Measurements from ENCODE around the gene CAPN15. TPM values are rescaled to one million over a fixed set of nuclear protein-coding genes. Genes with fewer than 3 reads are reported as not detected.

CAPN15 gene
- total RNA-seq, 1 donor from 2014 or later = 56.1 TPM

DNA sequence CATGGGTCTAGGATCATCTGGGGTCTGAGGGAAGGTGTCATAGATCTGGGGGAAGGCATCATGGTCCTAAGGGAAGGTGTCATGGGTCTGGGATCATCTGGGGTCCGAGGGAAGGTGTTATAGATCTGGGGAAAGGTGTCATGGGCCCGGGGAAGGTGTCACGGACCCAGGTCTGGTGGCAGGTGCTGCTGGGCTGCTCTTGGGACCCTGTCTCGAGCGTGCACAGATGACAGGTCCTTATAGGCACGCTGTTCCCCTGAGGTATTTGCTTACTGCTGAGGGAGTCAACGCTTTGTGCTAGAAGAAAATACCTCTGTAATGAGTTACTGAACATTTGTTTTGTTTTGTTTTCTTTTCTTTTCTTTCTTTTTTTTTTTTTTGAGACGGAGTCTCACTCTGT, 63.7 kb downstream of the CAPN15 start:
- TF ChIP-seq CTCF (IDR thresholded peaks at IDR 0.05; ENCODE audit: partially characterized antibody, unreplicated experiment) = no peak
- Mint-ChIP-seq H3K9me3 (ENCODE audit: unreplicated experiment) (peaks cover 23% of the 10 kb centered on the region), H3K4me1 (ENCODE audit: low read depth, unreplicated experiment) (peaks cover 35% of the 10 kb centered on the region), H3K27ac (ENCODE audit: unreplicated experiment) (peak overlapping the region; percentile 75), H3K27me3 (ENCODE audit: unreplicated experiment) (peaks cover 22% of the 10 kb centered on the region), H3K4me3 (ENCODE audit: unreplicated experiment) (peak overlapping the region; percentile 100), H3K36me3 (ENCODE audit: unreplicated experiment) (peaks cover 7% of the 10 kb centered on the region)
- DNase-seq = no peak

DNA sequence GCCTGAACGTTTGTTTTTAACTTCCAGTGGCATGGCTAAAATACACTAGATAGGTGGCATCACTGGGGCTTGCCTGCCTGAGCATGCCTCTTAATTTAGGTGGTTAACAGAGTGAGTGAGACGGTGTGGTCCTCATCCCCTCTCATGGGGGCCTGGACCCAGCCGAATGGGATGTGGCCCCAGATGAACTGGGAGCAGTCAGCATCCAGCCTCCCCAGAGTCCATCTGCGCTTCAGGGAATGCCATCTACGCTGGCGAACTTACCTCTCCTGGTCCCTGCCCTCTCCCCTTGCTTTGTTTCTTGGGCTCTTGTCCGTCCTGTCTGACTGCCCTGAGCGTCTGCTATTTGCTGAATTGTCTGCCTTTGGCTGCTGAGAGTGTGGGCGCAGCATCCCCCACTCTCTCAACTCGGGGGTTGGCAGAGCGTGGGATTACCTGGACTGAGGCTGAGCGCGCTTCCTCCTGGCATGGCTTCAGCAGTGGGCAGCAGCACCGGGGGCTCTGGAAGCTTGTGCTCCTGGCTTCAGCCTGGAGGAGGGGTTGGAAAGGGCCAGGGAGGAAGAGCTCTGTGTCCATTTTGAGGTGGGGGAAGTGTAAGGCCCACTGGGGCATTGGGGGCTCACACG, 64.5 kb downstream of the CAPN15 start:
- peaks cover 35% of the 10 kb centered on the region for H3K4me1 Mint-ChIP-seq (ENCODE audit: low read depth, unreplicated experiment)
- DNase-seq = no peak
- H3K9me3 Mint-ChIP-seq (ENCODE audit: unreplicated experiment) = peaks cover 26% of the 10 kb centered on the region
- peak overlapping the region; percentile 100 for H3K4me3 Mint-ChIP-seq (ENCODE audit: unreplicated experiment)
- TF ChIP-seq CTCF (IDR thresholded peaks at IDR 0.05; ENCODE audit: partially characterized antibody, unreplicated experiment) = no peak
- H3K27me3 Mint-ChIP-seq (ENCODE audit: unreplicated experiment) = peaks cover 22% of the 10 kb centered on the region
- H3K27ac Mint-ChIP-seq (ENCODE audit: unreplicated experiment) = no peak overlapping the region
- H3K36me3 Mint-ChIP-seq (ENCODE audit: unreplicated experiment) = peaks cover 7% of the 10 kb centered on the region

DNA sequence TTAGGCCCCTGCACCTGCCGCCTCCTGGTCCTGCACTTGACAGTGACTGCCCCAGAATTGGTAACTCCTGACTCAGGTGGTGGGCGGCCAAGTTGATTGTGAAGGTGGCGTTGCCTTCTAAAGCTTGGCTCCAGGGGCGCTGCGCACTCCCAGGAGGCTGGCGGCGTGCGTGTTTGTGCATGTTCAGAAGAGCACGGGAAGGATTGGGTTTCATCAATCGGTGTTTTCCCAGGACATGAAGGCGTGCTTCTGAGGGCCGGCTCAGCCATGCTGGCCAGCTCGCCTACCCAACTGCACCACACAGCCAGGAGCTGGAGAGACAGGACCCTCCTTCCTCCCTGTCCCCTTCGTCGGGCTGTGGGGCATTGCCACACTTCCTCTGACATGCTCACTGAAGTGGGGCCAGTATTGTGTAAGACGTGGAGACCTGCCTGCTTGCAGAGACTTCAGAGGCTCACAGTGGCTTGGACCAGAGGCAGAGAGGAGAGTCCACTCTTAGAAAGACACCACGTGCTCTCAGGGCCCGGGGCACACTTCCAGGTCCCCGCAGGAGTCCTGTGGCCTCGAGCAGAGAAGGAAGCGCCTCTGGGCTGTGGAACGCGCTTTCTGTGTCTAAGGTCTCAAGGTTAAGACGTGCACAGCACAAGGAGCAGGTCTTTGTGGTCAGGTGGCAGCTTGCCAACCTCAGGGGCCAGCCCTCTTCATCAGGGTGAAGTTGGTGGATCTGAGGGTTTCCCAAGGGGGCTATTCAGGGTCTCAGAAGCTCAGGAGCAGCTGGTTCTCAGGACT, 65.2 kb downstream of the CAPN15 start:
- peak overlapping the region; percentile 61 for H3K4me3 Mint-ChIP-seq (ENCODE audit: unreplicated experiment)
- H3K4me1 Mint-ChIP-seq (ENCODE audit: low read depth, unreplicated experiment) = peaks cover 35% of the 10 kb centered on the region
- no peak overlapping the region for H3K27ac Mint-ChIP-seq (ENCODE audit: unreplicated experiment)
- no peak for TF ChIP-seq CTCF (IDR thresholded peaks at IDR 0.05; ENCODE audit: partially characterized antibody, unreplicated experiment)
- peaks cover 24% of the 10 kb centered on the region for H3K9me3 Mint-ChIP-seq (ENCODE audit: unreplicated experiment)
- H3K27me3 Mint-ChIP-seq (ENCODE audit: unreplicated experiment) = peaks cover 20% of the 10 kb centered on the region
- H3K36me3 Mint-ChIP-seq (ENCODE audit: unreplicated experiment) = peaks cover 7% of the 10 kb centered on the region
- DNase-seq = no peak

DNA sequence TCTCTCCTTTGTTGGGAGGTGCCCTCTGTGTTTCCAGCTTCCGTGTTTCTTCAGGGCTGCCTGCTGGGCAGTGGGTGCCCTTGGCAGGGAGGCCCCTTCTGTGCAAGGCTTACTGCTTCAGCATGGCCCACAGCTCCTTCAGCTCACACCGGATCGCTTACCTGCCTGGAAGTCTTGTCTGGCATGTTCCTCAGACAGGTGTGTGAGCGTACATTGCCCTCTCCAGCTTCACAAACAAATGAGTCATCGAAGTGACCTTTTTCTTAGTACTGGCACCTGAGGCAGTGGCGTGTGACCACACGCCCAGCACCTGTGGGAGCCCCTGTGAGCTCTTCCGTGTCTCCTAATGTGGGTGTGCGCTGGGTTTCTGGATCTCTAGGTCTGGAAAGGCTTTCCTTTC, 65.9 kb downstream of the CAPN15 start:
- peaks cover 17% of the 10 kb centered on the region for H3K27me3 Mint-ChIP-seq (ENCODE audit: unreplicated experiment)
- no peak for DNase-seq
- no peak for TF ChIP-seq CTCF (IDR thresholded peaks at IDR 0.05; ENCODE audit: partially characterized antibody, unreplicated experiment)
- peaks cover 35% of the 10 kb centered on the region for H3K4me1 Mint-ChIP-seq (ENCODE audit: low read depth, unreplicated experiment)
- H3K36me3 Mint-ChIP-seq (ENCODE audit: unreplicated experiment) = peaks cover 7% of the 10 kb centered on the region
- no peak overlapping the region for H3K27ac Mint-ChIP-seq (ENCODE audit: unreplicated experiment)
- H3K9me3 Mint-ChIP-seq (ENCODE audit: unreplicated experiment) = peaks cover 20% of the 10 kb centered on the region
- H3K4me3 Mint-ChIP-seq (ENCODE audit: unreplicated experiment) = peak overlapping the region; percentile 74

DNA sequence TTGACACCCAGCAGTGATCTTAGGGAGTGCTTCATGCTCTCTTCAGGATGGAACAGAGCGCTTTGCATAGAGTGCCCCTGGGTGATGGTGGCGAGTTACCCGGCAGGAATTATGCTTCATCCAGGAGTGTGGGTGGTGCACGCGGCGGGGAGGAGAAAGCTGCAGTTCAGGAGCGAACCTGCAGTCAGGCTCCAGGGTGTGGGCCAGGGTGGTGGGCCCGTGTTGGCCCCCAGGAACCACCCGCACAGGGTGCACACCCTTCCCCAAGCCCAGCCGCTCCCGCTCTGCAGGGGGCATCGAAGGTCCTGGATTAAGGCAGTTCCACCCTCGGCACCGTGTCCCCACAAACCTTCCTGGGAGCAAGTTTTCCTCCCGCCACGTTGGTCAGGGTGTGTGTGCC, 66.3 kb downstream of the CAPN15 start:
- peaks cover 20% of the 10 kb centered on the region for H3K9me3 Mint-ChIP-seq (ENCODE audit: unreplicated experiment)
- no peak for DNase-seq
- H3K27me3 Mint-ChIP-seq (ENCODE audit: unreplicated experiment) = peaks cover 15% of the 10 kb centered on the region
- no peak for TF ChIP-seq CTCF (IDR thresholded peaks at IDR 0.05; ENCODE audit: partially characterized antibody, unreplicated experiment)
- peaks cover 35% of the 10 kb centered on the region for H3K4me1 Mint-ChIP-seq (ENCODE audit: low read depth, unreplicated experiment)
- H3K4me3 Mint-ChIP-seq (ENCODE audit: unreplicated experiment) = peak overlapping the region; percentile 74
- peaks cover 7% of the 10 kb centered on the region for H3K36me3 Mint-ChIP-seq (ENCODE audit: unreplicated experiment)
- H3K27ac Mint-ChIP-seq (ENCODE audit: unreplicated experiment) = no peak overlapping the region
